Measurements from ENCODE around the gene CGB3.
"Not testable (repeated sequence)": the region's sequence is repeated elsewhere in the genome, so short reads cannot be mapped to it uniquely, and the experiment has no call there.

Gene CGB3

GRCh38 chr19:49024233-49024632 is at the start of gene CGB3:
TSS of gene CGB3 (minus strand) at chr19:49024333. CDS start at chr19:49023971, 362 bp downstream.
- DNase-seq: not testable (repeated sequence)

DNA sequence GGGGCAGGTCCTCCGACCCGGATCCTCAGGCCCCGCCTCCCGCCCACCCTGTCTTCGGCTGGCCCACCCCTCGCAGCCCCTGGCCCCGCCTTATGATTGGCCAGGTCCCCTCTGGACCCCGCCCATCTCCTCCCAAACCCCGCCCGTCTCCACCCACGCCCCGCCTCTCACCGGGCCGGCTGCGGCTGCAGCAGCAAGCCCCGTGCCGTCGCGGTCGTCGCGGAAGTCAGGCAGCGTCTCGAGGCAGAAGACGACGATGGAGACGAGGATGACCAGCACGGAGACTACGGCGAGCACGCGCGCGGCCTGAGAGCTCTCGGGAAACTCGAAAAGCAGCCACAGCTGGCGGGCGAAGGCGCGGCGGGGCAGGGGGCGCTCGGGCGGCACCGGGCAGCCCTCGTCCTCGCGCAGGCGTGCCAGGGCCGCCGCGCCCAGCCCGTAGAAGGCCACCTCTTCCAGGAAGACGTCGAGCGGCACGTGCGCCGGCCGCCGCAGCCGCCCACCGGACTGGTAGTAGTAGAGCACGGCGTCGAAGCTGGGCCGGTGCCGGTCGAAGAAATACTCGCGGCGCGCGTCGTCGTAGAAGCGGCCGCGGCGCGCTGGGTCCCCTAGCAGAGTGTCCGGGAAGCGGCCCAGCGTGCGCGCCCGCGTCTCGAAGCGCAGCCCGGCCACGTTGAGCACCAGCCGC is 47.9 kb upstream of the CGB3 start:
- peak; percentile 41 for DNase-seq

GRCh38 chr19:49070416-49070815 is 46.3 kb upstream of the CGB3 start:
- DNase-seq: no peak

- no peak for DNase-seq
Measured at GRCh38 chr19:49069026-49069425, 44.9 kb upstream of the CGB3 start.

GRCh38 chr19:49067554-49067953 is 43.4 kb upstream of the CGB3 start:
- no peak for DNase-seq

GRCh38 chr19:49065905-49066512 is 41.9 kb upstream of the CGB3 start:
- DNase-seq: peak; percentile 17

DNA sequence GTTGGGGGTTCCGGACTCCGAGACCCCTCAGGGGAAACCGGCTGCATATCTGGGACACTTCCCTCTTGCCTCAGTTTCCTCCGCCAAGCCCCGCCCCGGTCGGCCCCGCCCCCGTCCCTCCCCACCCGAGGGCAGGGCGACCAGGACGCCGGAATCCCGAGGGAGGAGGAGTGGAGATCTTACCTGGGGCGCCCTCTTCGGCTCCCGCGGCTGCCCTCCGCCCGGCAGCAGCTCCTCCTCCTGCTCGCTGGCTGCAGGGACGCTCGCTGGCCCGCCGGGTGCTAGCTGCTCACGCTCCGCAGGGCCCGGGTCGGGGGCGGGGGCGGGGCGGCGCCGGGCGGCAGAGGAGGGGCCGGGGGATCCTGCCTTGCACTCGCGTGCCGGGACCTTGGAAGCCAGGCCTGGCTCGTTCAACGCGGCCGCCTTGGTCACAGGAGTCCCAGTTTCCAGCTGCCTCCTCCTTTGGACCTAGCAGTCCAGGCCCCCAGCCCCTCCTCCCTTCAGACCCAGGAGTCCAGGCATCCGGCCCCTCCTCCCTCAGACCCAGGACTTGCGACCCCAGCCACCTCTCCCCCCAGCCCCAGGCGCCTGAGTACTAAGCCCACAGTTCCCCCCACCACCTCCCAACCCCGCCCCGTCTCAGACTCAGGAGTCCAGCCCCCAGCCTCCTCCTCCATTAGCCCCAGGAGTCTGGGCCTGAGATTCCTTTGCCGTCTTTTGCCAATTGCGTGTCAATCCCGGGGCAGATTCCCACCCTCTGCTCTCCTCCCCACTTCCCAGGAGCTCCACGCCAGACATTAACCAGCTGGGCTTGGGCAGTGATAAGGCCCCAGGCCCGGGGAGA is 40.9 kb upstream of the CGB3 start, which contains the start of gene NTF4:
Gene NTF4, minus strand, starts transcription at position 51 of the 844 bp plus-strand sequence. CDS start 2,821 bp downstream, outside the sequence.
- DNase-seq: peak; percentile 66

DNA sequence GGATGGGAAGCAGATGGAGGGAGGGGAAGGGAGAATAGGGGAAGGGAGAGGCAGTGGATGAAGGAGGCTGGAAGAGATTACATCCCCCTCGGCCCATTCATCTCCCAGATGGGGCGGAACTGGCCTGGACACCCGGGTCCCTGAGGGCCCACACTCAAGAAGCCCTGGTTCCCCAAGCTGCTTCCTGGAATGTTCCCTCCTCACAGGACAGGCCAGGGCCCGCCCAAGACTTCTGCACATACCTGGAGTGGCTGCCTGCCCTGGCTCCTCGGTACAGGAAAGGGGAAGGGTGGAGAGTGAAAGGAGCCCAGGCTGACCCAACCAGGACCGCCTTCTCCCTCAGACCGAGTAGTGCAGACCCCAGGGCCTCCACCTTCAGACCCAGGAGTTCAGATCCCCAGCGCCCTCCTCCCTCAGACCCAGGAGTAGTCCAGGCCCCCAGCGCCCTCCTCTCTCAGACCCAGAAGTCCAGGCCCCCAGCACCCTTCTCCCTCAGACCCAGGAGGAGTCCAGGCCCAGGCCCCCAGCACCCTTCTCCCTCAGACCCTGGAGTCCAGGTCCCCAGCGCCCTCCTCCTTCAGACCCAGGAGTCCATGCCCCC is 40.0 kb upstream of the CGB3 start:
- no peak for DNase-seq

DNA sequence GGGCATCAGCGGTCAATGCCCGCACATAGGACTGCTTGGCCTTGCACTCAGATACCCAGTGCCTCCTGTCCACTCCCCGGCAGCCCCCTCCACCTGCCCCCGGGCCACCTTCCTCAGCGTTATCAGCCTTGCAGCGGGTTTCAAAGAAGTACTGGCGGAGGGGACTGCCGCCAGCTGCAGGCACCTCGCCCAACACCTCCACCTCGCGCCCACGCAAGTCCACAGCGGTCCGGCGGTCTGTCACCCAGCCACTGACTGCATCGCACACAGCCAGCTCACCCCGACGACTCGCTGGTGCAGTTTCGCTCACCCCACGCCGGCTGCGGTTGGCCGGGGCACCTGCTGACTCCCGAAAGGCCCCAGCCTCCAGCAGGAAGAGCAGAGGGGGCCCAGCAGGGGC is 37.3 kb upstream of the CGB3 start:
- DNase-seq: no peak

- no peak for DNase-seq
Measured at GRCh38 chr19:49061000-49061399, 36.9 kb upstream of the CGB3 start.

DNA sequence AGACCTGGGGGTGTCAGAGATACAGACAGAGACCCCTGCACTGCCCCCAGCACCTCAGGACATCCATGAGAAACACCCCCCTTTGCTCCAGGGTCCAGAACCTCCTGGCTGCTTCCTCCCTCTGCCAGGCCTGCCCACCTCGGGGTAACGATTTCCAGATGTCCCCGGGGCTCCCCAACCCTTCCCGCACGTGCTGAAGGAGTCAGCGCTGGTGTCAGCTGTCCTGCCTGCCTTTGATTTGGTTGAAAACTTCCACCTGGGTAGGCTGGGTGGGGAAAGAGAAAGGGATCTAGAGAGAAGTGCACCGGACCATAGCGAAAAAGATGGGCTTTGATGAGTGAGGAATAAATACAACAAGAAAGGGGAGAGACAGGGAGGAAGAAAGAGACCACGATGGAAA is 34.9 kb upstream of the CGB3 start:
- no peak for DNase-seq

- DNase-seq: peak; percentile 22
Measured at GRCh38 chr19:49058562-49058961, 34.4 kb upstream of the CGB3 start.

GRCh38 chr19:49057636-49058234 is 33.6 kb upstream of the CGB3 start, which contains the start of gene CGB7:
TSS of gene CGB7 (minus strand) at chr19:49057749. CDS start at chr19:49055375, 2,374 bp downstream.
- peak; percentile 62 for DNase-seq

GRCh38 chr19:49056902-49057596 is 32.9 kb upstream of the CGB3 start:
- DNase-seq: not testable (repeated sequence)

DNA sequence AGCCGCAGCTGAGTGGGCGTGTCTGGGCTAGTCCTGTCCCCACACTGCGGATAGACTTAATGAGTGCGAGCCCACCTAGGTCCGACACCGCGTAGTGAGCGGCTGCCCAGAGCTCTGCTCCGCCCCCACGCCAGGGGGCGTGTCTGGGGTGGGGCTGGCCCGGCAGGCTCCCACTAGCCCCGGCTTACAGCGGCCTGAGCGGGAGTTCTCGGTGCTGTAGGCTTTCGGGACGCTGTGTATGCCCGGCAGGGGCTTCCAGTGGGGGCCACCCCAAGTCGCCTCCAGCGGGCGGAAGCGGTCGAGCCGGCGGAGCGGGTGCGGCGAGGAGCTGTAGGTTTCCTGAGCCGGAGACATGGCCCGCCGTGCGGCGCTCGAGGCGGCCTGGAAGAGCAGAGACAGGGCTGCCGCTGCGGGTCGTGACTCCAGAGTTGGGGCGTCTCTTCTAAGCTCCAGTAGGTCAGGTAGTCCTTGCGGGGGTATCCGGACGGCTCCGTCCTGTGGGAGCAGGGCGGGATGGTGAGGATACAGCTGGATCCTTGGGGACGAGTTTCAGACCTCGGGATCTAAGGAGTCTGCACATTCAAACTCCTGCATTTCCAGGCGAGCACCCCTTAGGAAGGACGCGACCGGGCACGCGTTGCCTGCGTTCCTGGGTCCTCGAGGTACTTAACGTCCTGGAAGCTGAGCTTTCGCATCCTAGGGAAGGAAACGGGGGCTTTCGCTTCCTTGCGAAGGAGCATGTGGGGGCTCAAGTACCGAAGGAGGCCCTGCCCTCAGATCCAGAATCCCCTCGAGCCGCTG is 32.2 kb upstream of the CGB3 start:
- peak; percentile 68 for DNase-seq

GRCh38 chr19:49050376-49051033 is 26.4 kb upstream of the CGB3 start:
- DNase-seq: not testable (repeated sequence)

GRCh38 chr19:49049834-49050233 is 25.7 kb upstream of the CGB3 start:
- not testable (repeated sequence) for DNase-seq

DNA sequence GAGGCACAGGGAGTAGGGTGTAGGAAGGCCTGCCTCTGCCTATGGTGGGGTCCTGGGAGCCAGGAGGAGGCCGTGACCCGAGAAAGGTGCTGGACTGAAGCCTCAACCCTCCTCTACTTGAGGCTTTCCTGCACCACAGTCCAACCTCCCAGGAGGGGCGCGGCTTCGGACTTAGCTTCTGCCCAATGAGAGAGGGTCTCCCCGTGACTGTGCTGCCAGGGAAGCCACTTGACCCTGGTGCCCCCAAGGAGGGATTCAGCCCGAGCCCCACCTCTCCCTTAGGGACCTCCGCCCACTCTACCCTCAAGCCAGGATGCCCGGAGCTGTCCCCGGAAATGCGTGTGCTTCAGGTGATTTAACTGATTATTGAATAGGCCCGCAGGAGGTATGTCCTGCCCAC is 24.9 kb upstream of the CGB3 start, which contains the start of gene CGB8:
Gene CGB8, minus strand, starts transcription at position 101 of the 400 bp plus-strand sequence. CDS start 372 bp downstream, outside the sequence.
- DNase-seq: not testable (repeated sequence)

DNA sequence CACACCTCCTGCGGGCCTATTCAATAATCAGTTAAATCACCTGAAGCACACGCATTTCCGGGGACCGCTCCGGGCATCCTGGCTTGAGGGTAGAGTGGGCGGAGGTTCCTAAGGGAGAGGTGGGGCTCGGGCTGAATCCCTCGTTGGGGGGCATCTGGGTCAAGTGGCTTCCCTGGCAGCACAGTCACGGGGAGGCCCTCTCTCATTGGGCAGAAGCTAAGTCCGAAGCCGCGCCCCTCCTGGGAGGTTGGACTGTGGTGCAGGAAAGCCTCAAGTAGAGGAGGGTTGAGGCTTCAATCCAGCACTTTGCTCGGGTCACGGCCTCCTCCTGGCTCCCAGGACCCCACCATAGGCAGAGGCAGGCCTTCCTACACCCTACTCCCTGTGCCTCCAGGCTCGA is 19.4 kb upstream of the CGB3 start, which contains the start of gene CGB5:
Gene CGB5, plus strand, starts transcription at position 301 of the 400 bp plus-strand sequence. CDS start 362 bp downstream, outside the sequence.
- not testable (repeated sequence) for DNase-seq

GRCh38 chr19:49042666-49043065 is 18.5 kb upstream of the CGB3 start:
- not testable (repeated sequence) for DNase-seq

Data from DMS53 (cell line).